ENCODE measurements around the gene SLC25A12.
"Not testable (repeated sequence)": the region's sequence is repeated elsewhere in the genome, so short reads cannot be mapped to it uniquely, and the experiment has no call there.

The SLC25A12 gene

DNA sequence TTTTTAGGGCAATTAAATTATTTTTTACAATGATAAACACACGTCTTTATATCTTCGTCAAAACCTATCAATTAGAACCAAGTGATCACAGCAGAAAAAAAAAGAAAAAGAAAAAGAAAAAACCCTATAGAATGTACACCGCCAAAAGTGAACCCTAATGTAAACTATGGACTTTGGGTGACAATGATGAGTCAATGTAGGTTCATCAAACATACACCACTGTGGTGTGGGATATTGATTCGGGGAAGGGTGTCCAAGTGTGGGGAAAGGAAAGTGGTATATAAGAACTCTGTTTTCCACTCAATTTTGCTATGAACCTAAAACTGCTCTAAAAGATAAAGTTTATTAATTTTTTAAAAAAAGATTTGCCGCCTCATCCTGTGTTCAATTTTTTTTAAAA, 121.7 kb downstream of the SLC25A12 start:
- H3K4me3 Mint-ChIP-seq: no peak overlapping the region
- H3K27me3 Mint-ChIP-seq: no peaks in the 10 kb centered on the region
- ATAC-seq (ENCODE audit: low read depth): no peak
- DNase-seq (ENCODE audit: low spot score in 2 of 2): no peak
- peaks cover 9% of the 10 kb centered on the region for H3K9me3 Mint-ChIP-seq
- no peak overlapping the region for H3K27ac Mint-ChIP-seq
- no peaks in the 10 kb centered on the region for H3K4me1 Mint-ChIP-seq
- peaks cover 22% of the 10 kb centered on the region for H3K36me3 Mint-ChIP-seq

DNA sequence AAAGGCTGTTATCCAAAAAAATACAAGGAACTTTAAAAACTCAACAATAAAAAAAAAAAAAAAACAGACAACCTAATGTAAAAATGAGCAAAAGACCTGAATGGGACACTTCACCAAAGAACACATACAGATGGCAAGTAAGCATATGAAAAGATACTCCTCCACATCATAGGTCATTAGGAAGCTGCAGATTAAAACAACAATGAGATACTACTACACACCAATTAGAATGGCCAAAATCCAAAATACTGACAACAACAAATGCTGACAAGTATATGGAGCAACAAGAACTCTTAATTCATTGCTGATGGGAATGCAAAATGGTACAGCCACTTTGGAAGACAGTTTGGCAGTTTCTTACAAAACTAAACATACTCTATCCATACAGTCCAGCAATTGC, 122.6 kb downstream of the SLC25A12 start:
- H3K27me3 Mint-ChIP-seq: no peaks in the 10 kb centered on the region
- no peak overlapping the region for H3K4me3 Mint-ChIP-seq
- no peaks in the 10 kb centered on the region for H3K4me1 Mint-ChIP-seq
- peaks cover 9% of the 10 kb centered on the region for H3K9me3 Mint-ChIP-seq
- no peak overlapping the region for H3K27ac Mint-ChIP-seq
- ATAC-seq (ENCODE audit: low read depth) (no peak), DNase-seq (ENCODE audit: low spot score in 2 of 2) (no peak)
- peaks cover 27% of the 10 kb centered on the region for H3K36me3 Mint-ChIP-seq

DNA sequence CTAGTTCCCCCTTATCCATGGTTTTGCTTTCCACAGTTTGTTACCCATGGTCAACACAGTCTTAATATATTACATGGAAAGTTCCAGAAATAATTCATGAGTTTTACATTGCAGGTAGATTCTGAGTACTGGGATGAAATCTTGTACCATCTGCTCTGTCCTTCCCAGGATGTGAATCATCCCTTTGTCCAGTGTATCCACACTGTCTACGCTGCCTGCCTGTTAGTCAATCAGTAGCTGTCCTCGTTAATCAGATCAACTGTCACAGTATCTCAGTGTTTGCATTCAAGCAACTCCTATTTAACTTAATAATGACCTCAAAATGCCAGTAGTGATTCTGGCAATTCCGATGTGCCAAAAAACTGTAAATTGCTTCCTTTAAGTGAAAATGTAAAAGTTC, 130.4 kb downstream of the SLC25A12 start:
- Mint-ChIP-seq H3K36me3 (peaks cover 37% of the 10 kb centered on the region), H3K4me3 (no peak overlapping the region), H3K27me3 (no peaks in the 10 kb centered on the region), H3K9me3 (peaks cover 6% of the 10 kb centered on the region), H3K27ac (no peak overlapping the region), H3K4me1 (no peaks in the 10 kb centered on the region)
- DNase-seq (ENCODE audit: low spot score in 2 of 2) (no peak), ATAC-seq (ENCODE audit: low read depth) (no peak)

DNA sequence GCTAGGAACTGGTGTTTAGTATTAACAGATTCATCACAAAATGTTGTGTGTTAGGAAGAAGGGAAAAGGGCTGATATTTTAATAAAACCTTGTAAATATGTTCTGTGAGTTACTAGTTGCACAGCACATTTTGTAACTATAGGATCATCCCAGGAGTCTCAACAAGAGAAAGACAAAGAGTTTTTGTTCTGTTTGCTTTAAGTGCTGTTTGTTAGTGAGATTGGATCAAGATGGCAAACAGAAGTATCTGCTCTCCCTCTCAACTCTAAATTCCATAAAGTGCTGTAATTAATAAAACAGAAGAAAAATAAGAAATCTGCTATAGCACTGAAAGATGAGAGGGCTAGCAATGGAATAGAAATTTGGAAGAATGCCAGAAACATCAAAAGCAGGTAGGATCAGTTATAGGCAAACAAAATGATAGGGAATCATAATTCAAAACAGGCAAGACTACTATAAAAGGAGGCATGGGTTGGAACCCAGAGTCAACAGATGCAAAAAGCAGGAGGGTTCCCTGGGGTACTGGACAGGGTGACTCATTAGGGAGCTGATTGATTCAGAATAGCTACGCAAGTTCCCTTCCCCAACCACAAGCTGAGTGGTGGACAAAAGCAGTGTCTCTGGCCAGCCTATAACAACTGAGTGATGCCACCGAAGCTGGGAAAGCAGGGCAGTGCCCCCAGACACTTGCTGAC, 131.0 kb downstream of the SLC25A12 start:
- Mint-ChIP-seq H3K27me3 (no peaks in the 10 kb centered on the region), H3K4me1 (peaks cover 2% of the 10 kb centered on the region), H3K4me3 (no peak overlapping the region), H3K9me3 (peaks cover 11% of the 10 kb centered on the region), H3K36me3 (peaks cover 43% of the 10 kb centered on the region), H3K27ac (no peak overlapping the region)
- DNase-seq (ENCODE audit: low spot score in 2 of 2) (no peak), ATAC-seq (ENCODE audit: low read depth) (no peak)

DNA sequence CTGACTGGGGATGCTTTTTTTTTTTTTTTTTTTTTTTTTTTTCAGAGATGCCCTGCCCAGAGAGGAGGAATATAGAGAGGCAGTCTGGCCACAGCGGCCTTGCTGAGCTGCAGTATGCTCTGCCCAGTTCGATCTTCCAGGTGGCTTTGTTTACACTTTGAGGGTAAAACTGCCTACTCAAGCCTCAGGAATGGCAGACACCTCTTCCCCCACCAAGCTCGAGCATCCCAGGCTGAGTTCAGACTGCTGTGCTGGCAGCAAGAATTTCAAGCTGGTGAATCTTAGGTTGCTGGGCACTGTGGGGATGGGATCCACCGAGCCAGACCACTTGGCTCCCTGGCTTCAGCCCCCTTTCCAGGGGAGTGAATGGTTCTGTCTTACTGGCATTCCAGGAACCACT, 132.9 kb downstream of the SLC25A12 start:
- not testable (repeated sequence) for H3K27me3 Mint-ChIP-seq; H3K4me3 Mint-ChIP-seq; H3K27ac Mint-ChIP-seq; ATAC-seq (ENCODE audit: low read depth); H3K4me1 Mint-ChIP-seq; DNase-seq (ENCODE audit: low spot score in 2 of 2)
- Mint-ChIP-seq H3K9me3 (peaks cover 14% of the 10 kb centered on the region), H3K36me3 (peaks cover 48% of the 10 kb centered on the region)

DNA sequence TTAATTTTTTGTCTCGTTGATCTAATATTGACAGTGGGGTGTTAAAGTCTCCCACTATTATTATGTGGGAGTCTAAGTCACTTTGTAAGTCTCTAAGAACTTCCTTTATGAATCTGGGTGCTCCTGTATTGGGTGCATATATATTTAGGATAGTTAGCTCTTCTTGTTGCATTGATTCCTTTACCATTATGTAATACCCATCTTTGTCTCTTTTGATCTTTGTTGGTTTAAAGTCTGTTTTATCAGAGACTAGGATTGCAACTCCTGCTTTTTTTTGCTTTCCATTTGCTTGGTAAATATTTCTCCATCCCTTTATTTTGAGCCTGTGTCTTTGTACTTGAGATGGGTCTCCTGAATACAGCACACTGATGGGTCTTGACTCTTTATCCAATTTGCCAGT, 135.3 kb downstream of the SLC25A12 start:
- not testable (repeated sequence) for DNase-seq (ENCODE audit: low spot score in 2 of 2); H3K4me1 Mint-ChIP-seq; ATAC-seq (ENCODE audit: low read depth); H3K27me3 Mint-ChIP-seq; H3K4me3 Mint-ChIP-seq; H3K27ac Mint-ChIP-seq
- Mint-ChIP-seq H3K9me3 (peaks cover 18% of the 10 kb centered on the region), H3K36me3 (peaks cover 53% of the 10 kb centered on the region)

DNA sequence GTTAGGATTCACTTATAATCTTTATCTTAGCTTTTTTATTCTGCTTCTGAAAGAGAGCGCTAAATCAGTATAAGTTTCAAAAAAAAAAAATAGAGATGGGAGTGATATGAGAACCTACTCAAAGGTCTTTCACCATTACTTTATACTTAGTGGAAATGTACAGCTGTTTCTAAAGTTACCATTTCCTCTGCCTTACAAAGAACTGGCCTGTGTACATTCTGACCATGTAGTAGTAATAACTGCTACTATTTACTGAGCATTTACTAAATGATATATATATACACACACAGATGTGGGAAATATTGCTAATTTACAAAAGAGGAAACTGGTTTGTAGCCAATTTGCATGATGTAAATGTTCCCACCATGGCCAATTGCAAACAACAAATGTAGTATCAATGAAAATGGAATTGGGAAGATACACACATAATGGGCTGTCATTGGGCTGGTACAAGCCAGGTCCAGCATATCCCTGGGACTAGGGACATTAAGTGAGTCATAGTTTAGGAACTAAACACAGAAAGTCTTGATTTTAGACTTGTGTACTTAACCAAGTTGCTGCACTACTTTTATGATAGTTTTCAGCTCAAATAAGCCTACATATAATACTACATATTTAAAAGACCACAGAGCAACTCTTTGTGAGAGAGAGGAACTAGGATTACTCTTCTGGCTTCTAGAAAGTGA, 139.6 kb downstream of the SLC25A12 start:
- DNase-seq (ENCODE audit: low spot score in 2 of 2) (no peak), ATAC-seq (ENCODE audit: low read depth) (no peak)
- Mint-ChIP-seq H3K27ac (no peak overlapping the region), H3K4me1 (peaks cover 8% of the 10 kb centered on the region), H3K9me3 (peaks cover 14% of the 10 kb centered on the region), H3K4me3 (no peak overlapping the region), H3K27me3 (no peaks in the 10 kb centered on the region), H3K36me3 (peaks cover 36% of the 10 kb centered on the region)

DNA sequence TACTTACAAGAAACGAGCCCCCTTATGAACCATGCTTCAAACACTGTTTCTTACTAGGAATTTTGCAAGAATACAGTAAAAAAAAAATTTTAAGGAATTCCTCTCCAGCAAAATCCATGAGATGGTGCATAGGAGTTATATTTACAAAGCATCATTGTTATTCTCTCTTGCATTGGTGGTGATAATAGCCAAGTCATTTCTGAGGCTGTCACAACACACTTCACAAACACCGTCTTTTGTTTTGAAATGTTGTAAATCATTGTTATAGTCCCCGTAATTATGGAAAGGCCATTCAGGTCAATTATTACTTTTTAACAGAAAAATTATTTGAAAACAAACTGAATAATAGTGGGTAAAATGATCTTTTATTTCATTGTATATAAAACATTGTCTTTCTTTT, 146.7 kb downstream of the SLC25A12 start:
- Mint-ChIP-seq H3K27me3 (no peaks in the 10 kb centered on the region), H3K9me3 (no peaks in the 10 kb centered on the region), H3K27ac (no peak overlapping the region), H3K4me1 (peaks cover 13% of the 10 kb centered on the region), H3K36me3 (peaks cover 20% of the 10 kb centered on the region), H3K4me3 (no peak overlapping the region)
- ATAC-seq (ENCODE audit: low read depth): no peak
- DNase-seq (ENCODE audit: low spot score in 2 of 2): no peak

DNA sequence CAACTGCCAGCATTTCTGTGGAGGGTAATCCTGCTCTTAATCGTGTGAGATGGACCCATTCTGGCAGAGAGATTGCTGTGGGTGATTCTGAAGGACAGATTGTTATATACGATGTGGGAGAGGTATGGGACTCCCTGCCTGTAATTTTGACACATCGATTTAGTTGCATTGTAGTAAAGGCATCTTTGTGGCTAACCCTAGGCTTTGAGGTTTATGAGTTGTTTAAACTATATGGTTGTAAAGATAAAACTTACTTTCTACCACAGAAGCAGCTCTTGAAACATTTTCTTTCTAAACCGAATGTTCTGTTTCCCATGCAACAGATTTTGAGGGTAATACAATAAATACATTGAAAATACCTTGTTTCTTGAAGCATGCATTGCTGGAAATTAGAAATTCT, 148.2 kb downstream of the SLC25A12 start:
- H3K36me3 Mint-ChIP-seq: peaks cover 22% of the 10 kb centered on the region
- no peaks in the 10 kb centered on the region for H3K27me3 Mint-ChIP-seq

DNA sequence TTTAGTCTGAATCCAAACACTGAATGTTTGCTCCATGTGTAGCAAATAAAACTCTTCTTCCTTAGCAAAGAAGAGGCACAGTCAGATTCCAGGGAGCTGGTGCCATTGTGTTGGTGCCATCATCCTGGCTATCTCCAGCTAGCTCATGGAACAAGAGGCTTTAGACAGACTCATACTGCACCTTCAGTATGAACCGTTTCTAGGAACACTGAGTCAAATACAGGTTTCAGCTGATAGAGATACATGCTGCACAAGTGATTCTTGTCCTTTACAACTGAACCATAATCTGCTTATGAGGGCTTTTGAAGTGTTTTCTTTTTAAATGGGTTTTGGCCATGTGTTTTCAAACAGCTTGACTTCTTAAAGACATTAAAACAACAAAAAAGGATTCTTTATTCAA, 148.9 kb downstream of the SLC25A12 start:
- ATAC-seq (ENCODE audit: low read depth): no peak
- H3K4me1 Mint-ChIP-seq: peaks cover 24% of the 10 kb centered on the region
- no peaks in the 10 kb centered on the region for H3K27me3 Mint-ChIP-seq
- H3K9me3 Mint-ChIP-seq: peaks cover 2% of the 10 kb centered on the region
- DNase-seq (ENCODE audit: low spot score in 2 of 2): no peak
- peaks cover 24% of the 10 kb centered on the region for H3K36me3 Mint-ChIP-seq
- no peak overlapping the region for H3K4me3 Mint-ChIP-seq
- H3K27ac Mint-ChIP-seq: no peak overlapping the region

More for the DNA sequence above, 148.2 kb downstream of the SLC25A12 start:
- peaks cover 1% of the 10 kb centered on the region for H3K9me3 Mint-ChIP-seq
- DNase-seq (ENCODE audit: low spot score in 2 of 2) (no peak), ATAC-seq (ENCODE audit: low read depth) (no peak)
- no peak overlapping the region for H3K27ac Mint-ChIP-seq
- peaks cover 23% of the 10 kb centered on the region for H3K4me1 Mint-ChIP-seq
- H3K4me3 Mint-ChIP-seq: no peak overlapping the region

DNA sequence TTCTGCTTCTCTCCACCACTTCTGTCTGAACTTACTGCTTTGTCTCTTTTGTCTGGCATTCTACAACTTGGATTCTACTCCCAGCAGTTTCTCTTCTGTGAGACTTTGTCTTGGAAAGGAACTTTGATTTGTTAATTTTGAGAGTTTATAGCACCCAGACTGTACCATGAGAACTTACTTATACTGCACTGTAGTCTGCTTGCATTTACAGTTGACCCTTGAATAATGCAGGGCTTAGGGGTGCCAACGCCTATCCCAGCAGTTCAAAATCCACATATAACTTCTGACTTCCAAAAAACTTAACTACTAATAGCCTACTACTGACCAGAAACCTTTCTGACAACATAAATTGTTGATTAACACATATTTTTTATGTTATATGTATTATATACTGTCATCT, 151.3 kb downstream of the SLC25A12 start:
- H3K36me3 Mint-ChIP-seq: peaks cover 25% of the 10 kb centered on the region
- H3K4me3 Mint-ChIP-seq: no peak overlapping the region
- ATAC-seq (ENCODE audit: low read depth): no peak

DNA sequence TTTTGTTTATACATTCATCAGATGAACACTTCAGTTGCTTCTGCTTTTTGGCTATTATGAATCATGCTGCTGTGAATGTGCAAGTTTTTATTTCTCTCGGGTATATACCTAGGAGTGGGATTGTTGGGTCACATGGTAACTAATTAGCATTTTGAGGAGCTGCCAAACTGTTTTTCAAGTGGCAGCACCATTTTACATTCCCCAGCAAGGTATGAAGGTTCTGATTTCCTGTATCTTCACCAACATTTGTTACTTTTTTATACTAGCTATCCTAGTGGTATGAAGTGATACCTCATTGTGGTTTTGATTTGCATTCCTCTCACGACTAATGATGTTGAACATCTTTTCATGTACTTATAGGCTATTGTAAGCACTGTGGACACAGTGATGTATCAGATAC, 152.9 kb downstream of the SLC25A12 start:
- ATAC-seq (ENCODE audit: low read depth): peak; percentile 90
- H3K9me3 Mint-ChIP-seq: peaks cover 2% of the 10 kb centered on the region
- peaks cover 26% of the 10 kb centered on the region for H3K4me1 Mint-ChIP-seq
- peaks cover 29% of the 10 kb centered on the region for H3K36me3 Mint-ChIP-seq
- peak overlapping the region; percentile 2 for H3K27ac Mint-ChIP-seq
- H3K27me3 Mint-ChIP-seq: no peaks in the 10 kb centered on the region
- DNase-seq (ENCODE audit: low spot score in 2 of 2): peak in 1 of 2 donors; percentile 1
- H3K4me3 Mint-ChIP-seq: no peak overlapping the region

More for the DNA sequence above, 151.3 kb downstream of the SLC25A12 start:
- Mint-ChIP-seq H3K27me3 (no peaks in the 10 kb centered on the region), H3K4me1 (peaks cover 26% of the 10 kb centered on the region), H3K27ac (no peak overlapping the region), H3K9me3 (peaks cover 2% of the 10 kb centered on the region)
- no peak for DNase-seq (ENCODE audit: low spot score in 2 of 2)

DNA sequence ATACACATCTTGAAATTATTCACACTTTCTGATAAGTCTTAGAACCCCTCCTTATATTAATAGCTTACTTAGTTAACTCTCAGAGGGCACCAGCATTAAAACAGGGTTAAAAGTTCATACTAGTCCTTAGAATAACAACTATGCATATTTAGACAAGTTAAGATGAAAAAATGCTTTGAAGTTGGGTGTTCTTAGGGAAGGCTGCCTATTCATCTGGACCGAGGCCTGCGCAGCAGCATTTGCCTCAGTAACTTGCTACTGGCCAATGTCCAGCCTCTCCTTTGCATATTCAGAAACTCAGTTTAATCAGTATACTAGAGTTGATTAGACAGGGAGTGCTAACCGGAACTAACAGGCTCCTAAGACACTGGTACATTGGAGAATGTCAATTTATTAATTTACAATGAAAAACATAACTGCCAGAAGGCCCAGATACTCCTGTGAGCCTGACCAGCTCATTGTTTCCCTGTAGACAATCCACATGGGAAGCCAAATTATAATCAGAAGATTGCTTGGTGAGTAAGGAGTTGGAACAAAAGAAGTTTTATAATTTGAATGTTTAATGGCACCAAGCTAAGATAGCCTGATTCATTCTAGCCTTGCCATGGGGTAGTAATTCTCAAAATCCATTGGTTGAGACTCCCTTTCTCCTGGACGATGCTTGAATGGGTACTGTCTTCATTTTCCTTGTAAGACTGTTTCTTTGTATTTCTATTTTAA, 157.9 kb downstream of the SLC25A12 start:
- Mint-ChIP-seq H3K9me3 (peaks cover 2% of the 10 kb centered on the region), H3K27me3 (no peaks in the 10 kb centered on the region), H3K36me3 (peaks cover 48% of the 10 kb centered on the region), H3K4me1 (peaks cover 7% of the 10 kb centered on the region), H3K27ac (no peak overlapping the region), H3K4me3 (no peak overlapping the region)
- DNase-seq (ENCODE audit: low spot score in 2 of 2) (no peak), ATAC-seq (ENCODE audit: low read depth) (no peak)
